ENCODE results near the gene LDHAL6A.
A peak's percentile ranks its signal among the peaks of the same experiment; 100 is the strongest.

Gene LDHAL6A

GRCh38 chr11:18490736-18491485 lies 35.3 kb downstream of the LDHAL6A start:
- DNase-seq = no peak

DNA sequence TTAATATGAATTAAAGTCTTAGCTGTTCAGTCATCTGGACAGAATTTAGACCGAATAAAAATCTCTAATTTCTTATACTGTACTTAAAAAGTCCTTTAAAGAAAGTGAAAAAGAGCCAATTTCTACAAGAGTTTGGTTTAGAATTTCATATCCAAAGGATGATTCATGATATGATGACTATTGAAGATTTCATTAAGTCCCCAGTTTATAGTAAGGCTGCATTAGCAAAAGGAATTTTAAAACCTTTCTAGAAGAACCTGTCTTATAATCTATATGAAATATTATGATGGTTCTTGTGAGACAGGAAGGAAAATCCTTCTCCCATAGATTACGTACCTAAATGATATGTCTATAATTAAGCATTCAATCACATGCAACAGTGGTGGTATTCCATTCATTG lies 36.3 kb downstream of the LDHAL6A start:
- no peak for DNase-seq

DNA sequence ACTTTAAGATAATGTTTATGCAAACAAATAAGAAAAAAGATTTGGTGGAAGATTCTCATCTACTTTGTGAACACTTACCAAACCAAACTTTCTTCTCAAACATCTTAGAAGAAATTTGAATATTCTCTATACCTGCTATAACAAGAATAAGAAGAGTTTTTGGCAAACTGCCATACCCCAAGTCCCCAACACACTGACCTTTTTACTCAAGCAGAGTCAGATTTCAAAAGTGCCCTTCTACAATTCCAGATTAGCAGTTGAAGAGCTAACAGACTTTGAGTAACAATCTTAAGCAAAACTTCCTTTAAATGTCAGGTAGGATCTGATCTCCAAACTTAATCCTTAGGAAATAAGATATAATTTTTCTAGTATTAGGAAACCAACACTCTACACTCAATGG lies 37.2 kb downstream of the LDHAL6A start:
- DNase-seq = no peak

DNA sequence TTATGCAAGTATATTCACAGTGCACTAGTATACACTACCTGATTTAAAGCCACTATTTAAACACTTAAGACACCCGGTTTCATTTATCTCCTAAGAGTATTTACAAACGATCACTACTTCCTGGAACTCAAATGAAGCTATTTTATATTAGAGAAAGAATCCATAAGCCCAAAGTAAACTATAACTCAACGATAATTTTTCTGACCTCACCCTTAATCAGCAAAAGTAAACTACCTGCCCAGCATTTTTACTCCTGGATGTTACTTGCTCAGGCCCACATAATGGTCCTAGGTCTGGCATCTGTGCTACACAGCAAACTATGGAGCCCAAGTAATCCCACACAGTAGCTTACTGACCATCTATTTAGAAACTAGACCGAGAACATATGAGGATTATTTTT lies 37.7 kb downstream of the LDHAL6A start:
- no peak for DNase-seq

DNA sequence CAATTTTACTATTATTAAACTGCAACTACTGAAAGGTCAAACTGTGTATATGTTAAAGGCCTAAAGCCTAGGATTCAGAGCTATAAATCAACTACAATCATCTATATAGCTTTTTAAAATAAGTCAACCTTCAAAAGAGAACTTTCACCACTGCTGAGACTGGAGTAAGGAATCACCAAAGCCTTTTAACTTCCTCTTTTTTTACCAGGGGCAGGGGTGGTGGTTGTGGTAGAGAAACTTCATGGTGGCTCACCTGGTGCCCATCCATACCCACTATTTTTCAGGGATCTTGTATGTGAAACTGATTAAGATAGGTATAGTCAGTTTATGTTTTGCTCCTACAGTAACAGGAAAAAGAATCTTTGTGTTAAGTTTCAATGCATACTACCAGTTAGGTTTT lies 39.6 kb downstream of the LDHAL6A start:
- no peak for DNase-seq

DNA sequence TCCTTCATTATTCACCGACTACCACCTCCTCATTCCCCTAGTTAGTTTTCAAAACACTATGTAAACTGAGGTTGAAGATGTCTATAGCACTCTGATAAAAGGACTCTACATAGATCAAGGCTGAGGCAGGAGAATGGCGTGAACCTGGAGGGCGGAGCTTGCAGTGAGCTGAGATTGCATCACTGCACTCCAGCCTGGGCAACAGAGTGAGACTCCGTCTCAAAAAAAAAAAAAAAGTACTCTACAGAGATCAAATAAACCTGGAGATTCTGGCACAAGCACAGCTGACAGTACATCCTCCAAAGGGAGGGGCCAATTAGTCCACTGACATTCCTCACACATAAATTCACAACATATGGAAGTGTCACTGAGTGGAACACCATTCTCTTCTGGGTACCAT lies 40.0 kb downstream of the LDHAL6A start:
- DNase-seq = no peak

DNA sequence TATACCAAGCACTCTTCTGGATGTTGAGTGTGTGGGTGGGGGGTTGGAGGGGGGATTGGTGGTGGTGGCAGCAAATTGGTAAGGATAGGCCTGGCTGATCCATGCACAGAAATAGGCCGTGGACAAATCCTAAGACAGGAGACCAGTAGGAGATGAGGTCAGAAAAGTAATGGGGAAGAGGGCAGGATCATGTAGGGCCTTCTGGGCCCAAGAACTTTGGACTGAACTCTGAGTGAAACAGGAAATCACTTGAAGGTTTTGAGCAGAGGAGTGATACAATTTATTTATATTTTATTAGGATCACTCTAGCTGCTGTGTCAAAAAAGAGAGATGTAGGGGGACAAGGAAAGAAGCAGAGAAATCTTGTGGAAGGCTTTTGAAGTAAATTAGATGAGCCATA lies 42.4 kb downstream of the LDHAL6A start:
- DNase-seq = no peak

DNA sequence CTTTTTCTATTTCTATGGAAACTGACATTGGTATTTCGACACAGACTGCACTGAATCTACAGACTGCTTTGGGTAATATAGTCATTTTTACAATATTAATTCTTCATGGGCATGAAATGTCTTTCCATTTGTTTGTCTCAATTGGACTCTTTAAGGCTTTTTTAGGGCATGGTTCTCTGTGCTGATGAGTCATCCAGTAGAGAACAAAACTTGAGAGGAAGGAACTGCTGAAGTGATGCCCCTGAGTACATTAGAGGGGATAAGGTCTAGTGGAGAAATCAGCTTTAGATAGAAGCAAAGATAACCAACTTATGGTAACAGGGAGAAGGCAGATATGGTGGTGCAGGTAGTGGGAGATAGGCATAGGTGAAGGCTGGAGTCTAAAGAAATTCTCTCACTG lies 46.0 kb downstream of the LDHAL6A start:
- DNase-seq = no peak

- no peak for DNase-seq
Measured at GRCh38 chr11:18502352-18502751, 46.7 kb downstream of the LDHAL6A start.

DNA sequence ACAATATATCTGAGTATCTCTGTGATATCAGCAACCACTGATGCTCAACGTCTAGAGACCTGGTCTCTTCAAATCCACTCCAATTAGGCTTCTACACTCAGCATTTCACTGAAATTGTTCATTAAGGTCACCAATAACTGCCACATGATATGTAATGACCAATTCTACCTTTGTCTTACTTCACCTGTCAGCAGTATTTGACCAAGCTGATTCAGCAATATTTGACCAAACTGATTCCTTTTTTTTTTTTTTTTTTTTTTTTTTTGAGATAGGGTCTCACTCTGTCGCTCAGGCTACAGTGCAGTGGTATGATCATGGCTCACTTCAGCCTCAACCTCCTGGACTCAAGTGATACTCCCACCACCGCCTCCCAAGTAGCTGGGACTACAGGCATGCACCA lies 65.5 kb downstream of the LDHAL6A start:
- no peak for DNase-seq

- no peak for DNase-seq
Measured at GRCh38 chr11:18522388-18522787, 66.7 kb downstream of the LDHAL6A start.

DNA sequence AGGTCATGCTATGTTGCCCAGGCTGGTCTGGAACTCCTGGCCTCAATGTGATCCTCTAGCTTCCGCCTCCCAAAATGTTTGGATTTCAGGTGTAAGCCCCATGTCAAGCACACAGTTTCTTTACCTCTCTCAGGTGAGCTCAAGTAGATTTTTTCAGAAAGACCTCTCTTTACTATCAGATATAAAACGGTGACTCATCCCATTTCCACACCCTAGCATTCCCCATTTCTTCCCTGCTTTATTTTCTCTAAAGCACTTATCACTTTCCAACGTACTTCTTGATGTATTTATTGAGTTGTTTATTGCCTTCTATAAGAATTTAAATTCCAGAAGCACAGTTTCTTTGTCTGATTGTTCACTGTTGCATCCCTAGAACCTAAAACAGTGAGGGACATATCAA lies 67.4 kb downstream of the LDHAL6A start:
- no peak for DNase-seq

- no peak for DNase-seq
Measured at GRCh38 chr11:18524248-18524647, 68.6 kb downstream of the LDHAL6A start.

DNA sequence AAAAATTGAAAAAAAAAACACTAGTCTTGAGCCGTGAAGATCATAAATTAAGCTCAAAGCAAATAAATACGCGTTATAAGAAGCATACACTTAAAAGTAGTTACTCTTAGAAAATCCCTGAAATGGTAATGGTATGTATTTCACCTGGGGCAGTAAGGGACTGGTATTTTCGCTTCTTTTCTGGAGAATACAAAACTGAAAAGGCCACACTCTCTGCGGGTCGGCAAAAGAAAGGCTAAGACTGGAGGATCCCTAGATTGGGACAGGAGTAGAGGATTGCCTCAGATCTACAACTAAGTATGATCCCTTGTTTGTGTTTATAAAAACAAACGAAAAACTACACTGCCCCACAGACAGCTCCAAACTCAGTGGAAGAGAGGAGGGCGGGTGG lies 70.5 kb downstream of the LDHAL6A start:
- DNase-seq = no peak

DNA sequence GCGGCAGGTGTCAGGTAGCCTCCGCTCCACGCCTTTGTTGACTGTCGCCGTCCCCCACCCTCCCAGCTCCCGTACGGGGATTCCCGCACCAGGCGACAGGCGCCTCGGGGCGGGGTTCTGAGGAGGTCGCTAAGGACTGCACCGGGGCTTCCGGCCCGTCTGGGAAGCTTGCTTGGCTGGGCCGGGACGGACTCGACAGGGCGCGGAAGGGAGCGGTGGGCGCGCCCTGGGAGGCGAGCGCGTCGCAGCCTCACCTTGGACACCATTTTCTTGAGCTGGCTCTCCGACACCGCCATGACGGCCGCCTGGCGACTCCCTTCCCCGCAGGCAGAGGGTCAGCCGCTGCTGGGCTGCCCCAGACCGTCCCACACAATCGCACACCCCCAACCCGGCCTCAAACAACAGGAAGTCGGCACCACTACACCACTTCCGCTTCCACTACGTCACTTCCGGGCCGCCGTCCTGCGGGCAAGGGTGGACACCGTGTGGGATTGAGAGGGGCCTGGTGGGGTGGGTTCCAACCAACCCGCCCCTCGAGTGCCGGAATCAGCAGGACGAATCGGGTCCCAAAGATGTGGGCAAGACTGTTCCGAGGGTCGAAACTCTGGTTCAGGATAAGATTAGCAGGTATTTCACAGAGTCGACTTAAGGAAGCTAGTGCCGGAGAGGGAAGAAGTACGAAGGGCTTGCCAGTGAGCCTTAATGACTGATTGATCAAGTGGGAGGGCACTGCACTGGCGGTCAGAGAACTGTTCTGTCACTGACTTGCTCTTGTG lies 71.1 kb downstream of the LDHAL6A start, which contains the start of gene TSG101:
TSG101 (minus strand) TSS at position 422 of the 776 bp plus-strand sequence; CDS start at position 296, 126 bp downstream.
- peak; percentile 82 for DNase-seq

GRCh38 chr11:18527512-18527911 lies 71.9 kb downstream of the LDHAL6A start:
- DNase-seq = no peak

Measured in COR-L47 (cell line).